Lung microvascular endothelial cell (primary cell): ENCODE data around the gene QDPR. TPM values are rescaled to one million over a fixed set of nuclear protein-coding genes. Genes with fewer than 3 reads are reported as not detected.
A peak's percentile ranks its signal among the peaks of the same experiment; 100 is the strongest.
"Not testable (repeated sequence)": the region's sequence is repeated elsewhere in the genome, so short reads cannot be mapped to it uniquely, and the experiment has no call there.

Experiments used
- DNase-seq, 2 donors: peaks; one replicate each; pipeline versions ENCODE4 v3.0.0 to v3.0.0-alpha.2; 2010; ENCODE audit warnings: low read depth in 2 of 2
- total RNA-seq: library from RNA; depleted of rRNA; stranded (reverse); fragments of >200 nt; gene quantifications from 2 replicates; pipeline ENCODE4 v1.2.1, GENCODE V29; 2014

The QDPR gene
- 10.5 and 12.7 TPM in 2 replicates for total RNA-seq

DNA sequence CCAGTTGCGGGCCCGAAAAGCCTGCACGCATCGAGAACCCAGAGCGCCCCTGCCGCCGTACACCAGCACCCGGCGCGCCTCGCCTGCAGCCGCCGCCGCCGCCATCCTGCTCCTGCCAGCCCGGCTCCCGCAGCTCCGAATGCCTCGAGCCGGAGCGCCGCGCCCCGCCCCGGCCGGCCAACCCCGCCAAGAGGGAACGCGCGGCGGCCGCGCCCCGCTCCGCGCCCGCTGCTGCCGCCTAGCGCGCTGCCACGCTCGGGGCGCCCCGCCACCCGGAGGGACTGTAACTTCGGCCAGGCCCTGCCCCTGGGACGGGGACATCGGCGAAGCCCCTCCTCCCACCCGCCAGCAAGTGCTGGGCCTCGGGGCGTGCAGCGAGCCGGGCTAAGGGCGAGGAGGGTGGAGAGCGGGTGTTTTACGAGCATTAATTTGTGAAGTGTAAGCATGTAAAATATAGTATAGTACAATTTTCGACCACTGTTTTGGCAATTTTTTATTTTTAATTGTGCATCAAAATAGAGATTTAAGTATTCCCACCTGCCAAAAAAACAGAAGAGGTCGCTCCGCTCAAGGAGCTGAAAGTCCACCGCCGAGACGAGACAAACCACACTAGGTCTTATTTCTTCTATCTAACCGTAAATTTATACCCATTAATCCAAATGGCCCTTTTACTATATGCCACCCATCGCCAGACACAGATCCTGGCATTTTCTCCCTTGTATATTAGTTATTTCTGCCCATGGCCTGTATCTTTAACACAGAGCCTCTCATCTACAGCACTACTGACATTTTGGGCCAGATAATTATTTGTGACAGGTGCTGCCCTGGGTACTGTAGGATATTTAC is at the start of gene QDPR:
QDPR (minus strand) TSS at position 141 of the 846 bp plus-strand sequence; CDS start at position 105, 36 bp downstream.
- DNase-seq: peak; percentile 73 to 85

DNA sequence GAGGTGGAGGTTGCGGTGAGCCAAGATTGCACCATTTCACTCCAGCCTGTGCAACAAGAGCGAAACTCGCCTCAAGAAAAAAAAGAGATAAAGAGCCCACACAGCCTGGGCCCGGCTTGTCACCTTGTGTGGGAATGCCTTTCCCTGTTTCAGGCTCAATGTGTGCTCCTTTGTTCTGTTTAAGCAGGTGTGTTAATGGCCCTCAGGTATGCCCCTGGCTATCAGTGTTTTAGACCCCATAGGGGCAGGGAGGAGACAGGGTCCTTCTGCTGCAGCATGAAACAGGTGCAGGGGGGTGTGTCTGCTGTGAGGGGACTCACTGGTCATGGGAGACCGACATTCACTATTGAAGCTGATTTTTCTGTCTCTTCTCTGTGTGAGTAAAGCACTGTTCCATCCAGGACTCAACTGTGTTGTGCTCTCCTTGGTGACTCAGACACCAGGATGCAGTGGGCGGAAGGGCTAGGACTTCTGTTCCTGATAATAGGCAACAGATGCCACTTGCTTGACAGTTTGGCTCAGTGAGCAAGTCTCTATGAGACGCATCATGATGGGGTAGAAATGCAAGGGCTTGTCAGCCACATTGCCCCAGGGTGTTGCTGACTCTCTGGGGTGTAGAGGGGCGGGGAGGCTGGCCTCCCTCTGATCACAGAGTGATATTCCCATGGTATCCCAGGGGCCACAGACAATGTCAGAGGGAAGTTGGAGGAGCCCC is 49.5 kb upstream of the QDPR start:
- DNase-seq: peak; percentile 10 to 41

DNA sequence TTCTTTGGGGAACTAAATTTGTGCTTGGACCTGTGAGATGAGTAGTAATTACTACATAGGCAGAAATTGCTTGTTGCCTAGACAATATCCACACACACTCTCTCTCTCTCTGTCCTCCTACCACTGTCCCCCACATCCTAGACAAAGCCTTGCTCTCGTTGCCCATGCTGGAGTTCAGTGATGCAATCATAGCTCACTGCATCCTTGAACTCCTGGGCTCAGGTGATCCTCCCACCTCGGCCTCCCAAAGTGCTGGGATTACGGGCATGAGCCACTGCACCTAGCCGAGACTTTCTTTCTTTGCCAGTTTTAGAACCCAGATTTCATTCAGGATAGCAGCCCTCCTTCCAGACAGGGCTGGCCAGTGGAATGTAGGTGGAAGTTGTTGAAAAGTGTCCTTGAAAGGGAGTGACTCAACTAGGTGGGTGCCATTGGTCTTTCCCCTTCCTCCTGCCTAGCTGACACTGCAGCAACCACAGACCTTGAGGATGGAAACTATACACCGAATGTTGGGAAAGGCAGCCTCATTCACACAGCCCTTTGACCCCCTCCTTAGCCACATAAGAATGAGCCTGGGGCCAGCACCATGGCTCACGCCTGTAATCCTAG is 48.3 kb upstream of the QDPR start:
- no peak for DNase-seq

DNA sequence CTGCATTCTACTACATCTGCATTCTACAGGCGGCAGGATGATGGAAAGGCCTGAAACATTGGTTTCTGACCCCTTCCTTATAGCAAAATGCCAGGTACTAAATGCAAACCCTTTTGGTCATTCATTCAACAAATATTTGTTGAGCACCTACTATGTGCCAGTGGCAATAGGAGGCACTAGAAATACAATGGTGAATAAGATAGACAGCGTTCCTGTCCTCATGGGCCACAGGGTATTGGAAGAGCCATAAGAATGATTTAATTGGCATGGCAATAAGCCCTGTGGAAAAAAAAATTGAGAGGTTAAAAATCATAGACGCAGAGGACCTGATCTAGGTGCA is 47.8 kb upstream of the QDPR start:
- DNase-seq: no peak

DNA sequence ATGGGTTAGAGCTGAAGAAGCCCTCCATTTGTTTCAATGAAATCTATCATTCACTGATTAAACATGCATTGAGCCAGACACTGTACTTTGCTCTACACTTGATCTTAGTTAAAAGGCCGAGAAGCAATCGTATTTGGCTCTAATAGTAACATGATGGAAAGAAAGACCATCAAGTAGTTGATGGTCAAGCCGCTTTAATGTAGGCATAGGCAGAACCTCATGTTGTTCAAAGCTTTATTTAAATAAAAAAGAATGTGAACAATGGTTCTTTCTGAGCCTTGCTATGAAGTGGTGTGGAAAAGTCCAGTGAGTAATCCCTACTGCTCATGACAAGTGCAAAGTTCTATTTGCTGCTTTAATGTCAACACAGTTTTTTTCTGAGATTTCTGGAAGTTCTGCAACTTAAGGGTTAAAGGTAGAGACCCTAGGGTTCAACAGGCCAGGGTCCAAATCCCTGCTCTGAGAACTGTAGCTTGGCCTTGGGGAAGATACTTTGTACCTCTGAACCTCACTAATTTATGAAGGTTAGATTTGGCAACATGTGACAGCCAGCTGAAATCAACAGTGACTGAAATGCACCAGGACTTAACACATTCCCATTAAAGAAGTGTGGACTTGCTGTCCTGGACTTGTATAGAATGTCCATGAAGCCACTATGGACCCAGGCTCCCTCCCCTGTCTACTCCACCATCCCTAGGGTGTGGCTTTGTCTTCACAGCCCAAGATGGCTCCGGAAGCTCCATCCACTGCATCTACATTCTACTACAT is 47.2 kb upstream of the QDPR start:
- DNase-seq: no peak

DNA sequence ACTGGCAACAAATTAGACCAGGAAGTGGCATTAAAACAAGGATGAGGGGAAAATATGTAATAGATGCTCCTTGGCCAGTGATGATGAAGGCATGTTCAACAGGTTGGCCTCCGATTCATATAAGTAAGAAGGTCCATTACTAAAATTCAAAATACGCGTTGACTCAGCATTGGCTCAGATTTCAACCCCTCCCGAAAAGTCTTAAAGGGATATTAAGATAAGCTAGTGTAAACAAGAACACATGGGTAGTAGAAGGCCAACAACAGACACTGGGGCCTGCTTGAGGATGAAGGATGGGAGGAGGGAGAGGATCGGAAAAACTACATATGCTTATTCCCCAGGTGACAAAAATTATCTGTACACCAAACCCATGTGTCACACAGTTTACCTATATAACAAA is 46.0 kb upstream of the QDPR start:
- no peak for DNase-seq

DNA sequence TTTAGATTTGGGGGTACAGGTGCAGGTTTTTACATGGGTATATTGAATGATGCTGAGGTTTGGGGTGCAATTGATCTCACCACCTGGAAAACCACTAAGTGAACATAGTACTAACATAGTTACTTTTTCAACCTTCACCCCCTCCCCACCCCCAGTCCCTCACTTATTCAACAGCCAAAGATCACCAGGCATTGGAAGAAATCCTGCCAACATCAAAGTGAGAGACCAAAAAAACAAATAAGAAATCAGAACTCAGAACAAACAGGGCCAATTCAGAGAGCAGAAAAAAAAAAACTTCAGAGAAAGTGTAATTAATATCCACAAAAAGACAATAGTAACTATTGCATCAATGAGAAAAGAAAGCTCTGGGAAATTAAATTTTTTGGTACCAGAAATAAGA is 44.6 kb upstream of the QDPR start:
- DNase-seq: no peak

DNA sequence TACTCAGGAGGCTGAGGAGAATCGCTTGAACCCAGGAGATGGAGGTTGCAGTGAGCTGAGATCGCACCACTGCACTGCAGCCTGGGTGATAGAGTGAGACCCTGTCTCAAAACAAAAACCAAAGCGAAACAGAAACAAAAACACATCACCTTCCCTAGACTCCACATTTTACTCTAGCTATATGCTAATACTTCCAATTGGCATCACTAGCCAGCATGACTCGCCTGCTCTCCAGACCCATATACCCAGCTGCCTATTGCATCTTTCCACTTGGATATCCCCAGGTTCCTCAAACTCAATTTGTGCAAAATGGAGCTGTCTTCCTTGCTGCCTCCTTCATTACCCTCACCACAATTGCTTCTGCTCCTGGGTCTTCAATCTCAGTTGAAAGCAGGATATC is 42.7 kb upstream of the QDPR start:
- DNase-seq: no peak

DNA sequence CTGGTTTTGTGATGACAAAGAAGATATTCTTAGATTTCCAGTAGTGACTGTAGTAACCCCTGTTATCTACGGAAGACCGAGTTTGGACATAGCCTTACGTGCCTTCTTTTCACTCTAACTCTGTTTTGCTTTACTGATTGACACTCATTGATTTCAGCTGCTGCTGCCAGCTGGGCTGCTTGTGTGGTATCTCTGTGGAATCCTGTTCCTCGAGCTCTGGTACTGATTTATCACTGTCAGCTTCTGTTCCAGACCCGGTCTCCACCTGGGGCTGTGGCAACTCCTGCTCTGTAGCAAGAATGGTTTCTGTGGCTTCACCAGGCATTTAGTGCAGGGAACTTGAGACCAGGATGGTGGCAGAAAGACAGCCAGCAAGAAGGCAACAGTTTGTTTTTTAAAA is 40.5 kb upstream of the QDPR start:
- DNase-seq: no peak

DNA sequence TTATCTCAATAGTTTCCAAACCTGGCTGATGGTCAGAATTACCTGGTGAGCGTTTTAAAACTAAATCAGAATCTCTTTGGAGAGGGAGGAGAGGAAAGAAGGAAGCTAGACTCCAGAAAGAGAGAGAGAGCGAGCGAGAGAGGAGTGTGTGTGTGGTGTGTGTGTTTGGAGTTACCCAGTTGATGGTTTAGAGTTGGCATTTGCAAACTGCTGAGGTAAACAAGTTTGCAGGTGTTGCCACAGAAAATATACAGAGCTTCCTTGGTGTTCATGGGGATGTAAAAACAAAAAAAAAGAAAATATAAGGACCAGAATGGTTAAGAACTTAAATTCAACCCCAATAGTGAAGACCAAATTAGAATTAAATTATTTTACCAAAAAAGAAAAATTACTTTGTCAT is 38.7 kb upstream of the QDPR start:
- no peak for DNase-seq

DNA sequence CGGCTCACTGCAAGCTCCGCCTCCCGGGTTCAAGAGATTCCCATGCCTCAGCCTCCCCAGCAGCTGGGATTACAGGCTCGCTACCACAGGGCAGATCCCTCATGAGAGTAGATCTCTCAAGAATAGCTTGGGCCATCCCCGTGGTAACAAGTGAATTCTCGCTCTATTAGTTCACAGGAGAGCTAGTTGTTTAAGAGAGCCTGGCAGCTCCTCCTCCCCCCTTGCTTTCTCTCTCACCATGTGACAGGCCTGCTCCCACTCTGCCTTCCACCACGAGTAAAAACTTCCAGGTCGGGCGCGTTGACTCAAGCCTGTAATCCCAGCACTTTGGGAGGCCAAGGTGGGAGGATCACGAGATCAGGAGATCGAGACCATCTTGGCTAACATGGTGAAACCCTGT is 34.8 kb upstream of the QDPR start:
- DNase-seq: no peak

DNA sequence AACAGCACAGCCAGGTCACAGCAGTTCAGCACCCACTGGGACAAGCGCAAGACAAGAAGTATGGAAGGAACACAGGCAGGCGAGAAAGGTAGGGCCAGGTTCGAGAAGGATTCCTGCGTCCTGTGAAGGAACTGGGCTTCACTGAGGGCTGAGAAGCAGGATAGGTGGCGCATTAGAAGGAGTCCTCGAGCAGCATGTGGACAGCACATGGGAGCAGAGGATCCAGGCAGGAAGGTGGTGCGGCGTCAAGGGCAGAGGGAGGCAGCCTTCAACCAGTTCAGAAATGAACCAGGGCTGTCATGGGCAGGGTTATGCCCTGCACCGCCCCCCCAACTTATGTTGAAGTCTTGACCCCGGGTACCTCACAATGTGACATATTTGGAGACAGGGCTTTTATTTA is 34.3 kb upstream of the QDPR start:
- DNase-seq: no peak

DNA sequence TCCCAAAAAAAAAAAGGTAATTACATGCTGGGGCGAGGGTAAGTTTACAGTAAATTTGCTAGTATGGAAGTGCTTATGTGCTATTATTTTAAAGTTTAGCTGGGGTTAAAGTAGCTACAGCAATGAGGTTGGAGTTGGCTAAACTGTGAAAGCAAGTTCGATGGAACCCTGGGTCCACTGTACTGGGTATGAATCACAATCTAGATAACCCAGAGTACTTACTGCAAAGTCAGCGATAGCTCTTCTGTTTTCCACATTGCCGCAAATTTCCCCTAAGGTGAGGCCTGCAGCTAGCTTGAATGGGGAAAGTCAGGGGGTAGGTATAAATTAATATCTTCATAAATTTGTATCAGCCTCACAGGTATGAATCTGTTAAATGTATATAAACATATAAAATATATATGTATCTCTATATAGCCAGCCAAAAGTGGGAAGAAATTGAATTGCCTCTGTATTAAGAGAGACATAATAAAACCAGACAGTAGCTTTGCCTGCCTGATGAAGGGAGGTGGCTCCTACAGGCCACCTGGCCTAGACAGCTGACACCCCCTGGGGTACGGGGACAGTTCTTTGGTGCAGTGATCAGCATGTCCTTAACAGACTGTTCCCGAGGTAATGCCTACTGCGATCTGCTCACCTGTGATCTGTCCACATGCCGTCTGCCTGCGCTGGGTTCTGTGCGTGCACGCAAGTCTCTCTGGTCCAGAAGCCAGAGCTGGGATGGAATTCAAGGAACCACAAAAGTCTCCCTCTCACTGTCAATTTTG is 33.7 kb upstream of the QDPR start:
- DNase-seq: no peak

DNA sequence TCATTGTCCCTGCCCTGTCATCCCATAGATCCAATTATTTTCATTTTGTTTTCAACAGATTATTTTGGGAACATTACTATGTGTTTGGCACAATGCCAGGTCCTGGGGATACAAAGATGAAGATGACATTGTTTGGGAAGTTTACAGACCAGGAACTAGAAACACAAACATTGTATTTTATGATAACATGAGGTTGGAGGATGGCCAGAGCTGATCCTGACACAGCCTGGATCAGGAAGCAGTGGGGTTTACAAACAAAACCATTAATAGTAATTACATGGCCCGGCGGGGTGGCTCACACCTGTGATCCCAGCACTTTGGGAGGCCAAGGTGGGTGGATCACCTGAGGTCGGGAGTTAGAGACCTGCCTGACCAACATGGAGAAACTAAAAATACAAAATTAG is 32.9 kb upstream of the QDPR start:
- DNase-seq: peak; percentile 60 to 85

DNA sequence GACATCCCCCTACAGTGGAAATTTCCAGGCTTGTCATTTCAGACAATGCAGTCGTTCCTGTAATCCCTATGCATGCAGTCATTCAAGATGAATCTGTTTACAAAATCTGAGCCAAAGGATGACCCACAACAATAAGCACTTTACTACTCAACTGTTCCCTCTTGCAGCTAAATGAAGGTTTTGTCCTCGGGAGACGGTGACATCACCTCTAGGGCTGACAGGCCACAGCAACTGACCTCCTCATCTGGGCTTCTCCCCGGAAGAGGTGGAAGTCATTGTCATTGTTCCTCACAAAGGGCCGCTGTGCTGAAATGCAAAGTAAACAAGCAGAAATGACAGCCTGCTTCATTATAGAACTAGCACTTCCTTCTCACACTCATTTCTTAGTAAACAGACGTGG is 32.3 kb upstream of the QDPR start:
- peak; percentile 16 to 36 for DNase-seq

DNA sequence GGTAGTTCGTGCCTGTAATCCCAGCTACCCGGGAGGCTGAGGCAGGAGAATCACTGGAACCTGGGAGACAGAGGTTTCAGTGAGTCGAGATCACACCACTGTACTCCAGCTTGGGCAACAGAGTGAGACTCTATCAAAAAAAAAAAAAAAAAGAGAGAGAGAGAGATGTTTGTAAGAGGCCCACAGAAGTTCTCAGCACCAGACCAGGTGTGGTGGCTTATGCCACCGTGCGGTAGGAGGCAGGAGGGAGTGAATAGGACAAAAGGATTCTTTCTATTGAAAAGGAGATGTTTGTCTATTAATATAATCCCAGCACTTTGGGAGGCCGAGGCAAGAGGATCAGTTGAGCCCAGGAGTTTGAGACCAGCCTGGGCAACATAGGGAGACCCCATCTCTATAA is 25.2 kb upstream of the QDPR start:
- DNase-seq: not testable (repeated sequence)

DNA sequence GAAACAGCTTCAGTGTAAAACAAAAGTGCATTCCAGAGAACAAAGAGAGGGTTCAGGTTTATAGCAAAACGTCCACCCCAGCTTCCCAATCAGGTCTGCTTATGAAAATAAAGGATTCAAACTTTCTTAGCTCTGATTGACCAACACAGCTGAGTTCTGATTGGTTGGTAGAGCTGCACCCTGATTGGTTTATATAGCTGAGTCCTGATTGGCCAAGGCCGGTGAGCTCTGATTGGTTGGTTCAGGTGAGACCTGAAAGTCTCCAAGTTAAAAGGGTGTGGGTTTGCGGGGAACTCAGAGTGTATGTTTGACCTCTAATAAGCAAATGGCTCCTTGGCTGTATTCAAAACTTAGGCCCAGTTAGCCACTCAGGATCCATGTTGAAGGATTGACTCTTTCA is 24.0 kb upstream of the QDPR start:
- DNase-seq: no peak

DNA sequence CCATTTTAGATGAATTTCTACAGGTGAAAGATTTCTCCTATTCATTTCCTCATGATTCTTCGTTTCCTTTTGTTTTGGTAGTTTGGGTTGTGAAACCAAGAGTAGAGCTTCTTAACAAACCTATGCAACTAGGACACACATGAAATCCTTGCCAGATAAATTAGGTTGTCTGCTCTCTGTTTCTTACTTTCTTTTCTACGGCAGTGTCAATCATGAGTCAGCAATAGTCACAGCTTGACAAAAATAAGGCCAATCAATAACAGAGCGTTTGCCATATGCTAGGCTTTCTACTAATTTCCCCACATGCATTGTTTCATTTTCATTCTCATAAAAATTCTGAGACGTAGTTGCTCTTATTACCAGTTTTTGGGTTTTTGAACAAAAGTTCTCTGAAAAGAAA is 23.4 kb upstream of the QDPR start:
- no peak for DNase-seq

DNA sequence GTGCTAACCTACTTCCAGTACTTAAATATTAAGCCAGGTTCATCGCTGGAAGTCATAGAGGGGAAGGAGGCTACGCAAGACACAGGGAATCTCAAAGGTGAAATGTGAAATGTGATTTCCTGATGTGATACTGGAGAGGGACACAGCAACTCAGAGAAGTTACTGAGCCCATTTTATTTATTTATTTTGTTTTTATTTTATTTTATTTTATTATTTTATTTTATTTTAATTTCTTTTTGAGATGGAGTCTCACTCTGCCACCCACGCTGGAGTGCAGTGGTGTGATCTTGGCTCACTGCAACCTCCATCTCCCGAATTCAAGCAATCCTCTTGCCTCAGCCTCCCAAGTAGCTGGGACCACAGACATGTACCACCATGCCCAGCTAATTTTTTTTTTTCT is 22.8 kb upstream of the QDPR start:
- no peak for DNase-seq

DNA sequence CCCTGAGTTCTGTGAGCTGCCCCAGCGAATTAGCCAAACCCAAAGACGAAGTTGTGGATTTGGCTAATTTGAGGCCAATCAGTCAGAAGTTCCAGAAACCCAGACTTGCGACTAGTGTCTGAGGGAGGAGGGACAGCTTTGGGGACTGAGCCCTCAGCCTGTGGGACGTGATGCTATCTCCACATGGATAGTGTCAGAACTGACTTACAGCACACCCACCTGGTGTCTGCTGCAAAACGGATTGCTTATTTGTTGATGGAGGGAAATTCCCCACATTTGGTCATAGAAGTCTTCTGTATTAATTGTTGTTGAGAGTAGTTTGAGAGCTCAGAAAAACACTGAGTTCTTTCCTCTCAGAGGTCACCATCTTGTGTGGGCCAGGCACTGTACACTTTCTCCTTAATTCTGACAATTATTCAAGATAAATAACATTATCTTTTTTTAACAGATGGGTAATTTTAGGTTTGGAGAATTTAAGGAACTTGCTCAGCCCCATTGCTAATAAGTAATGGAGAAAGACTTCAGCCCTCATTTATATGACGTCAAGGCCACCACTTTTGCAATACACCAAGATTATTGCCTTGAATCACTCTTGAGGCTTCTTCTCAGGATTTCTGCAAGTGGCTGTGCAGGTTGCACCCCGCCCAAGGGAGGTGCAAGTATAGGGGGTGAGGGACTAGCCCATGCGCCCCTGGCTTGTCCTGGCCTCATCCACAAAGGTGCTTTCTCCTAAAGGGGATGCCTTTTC is 19.8 kb upstream of the QDPR start:
- no peak for DNase-seq
